GM18909 (cell line): ENCODE measurements around the gene CYP20A1.
"Not testable (repeated sequence)": the region's sequence is repeated elsewhere in the genome, so short reads cannot be mapped to it uniquely, and the experiment has no call there.

Experiments
- ATAC-seq: cut with Tn5 transposase; IDR thresholded peaks from one replicate; pipeline ENCODE4 v1.9.1; 2021; ENCODE audit warnings: mild to moderate bottlenecking; ENCODE audit not compliant: unreplicated experiment, poor library complexity

Gene CYP20A1

DNA sequence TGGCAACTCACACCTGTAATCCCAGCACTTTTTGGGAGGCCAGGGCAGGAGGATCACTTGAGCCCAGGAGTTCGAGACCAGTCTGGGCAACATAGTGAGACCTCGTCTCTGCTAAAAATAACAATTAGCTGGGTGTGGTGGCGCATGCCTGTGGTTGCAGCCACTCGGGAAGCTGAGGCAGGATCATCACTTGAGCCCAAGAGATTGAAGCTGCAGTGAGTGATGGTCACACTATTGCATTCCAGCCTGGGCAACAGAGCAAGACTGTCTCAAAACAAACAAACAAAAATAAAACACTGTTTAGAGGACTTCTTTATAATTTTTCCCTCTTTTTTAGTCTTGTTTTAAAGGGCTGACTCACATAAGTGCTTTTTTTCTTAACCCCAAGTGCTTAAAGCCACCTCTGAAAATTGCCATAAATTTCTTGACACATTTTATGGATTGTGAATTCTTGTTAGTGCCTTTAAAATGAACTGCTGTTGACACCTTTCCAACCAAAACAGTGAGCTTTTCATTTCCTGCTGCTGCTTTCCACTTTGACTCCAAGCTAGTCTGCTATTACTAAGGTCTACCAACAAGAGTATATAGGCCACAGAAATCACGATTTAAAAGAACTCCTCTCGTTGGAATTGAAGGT lies 41.7 kb downstream of the CYP20A1 start:
- no peak for ATAC-seq

GRCh38 chr2:203282101-203282500 lies 43.3 kb downstream of the CYP20A1 start:
- no peak for ATAC-seq

- ATAC-seq, result no peak
These were observed 47.7 kb downstream of the CYP20A1 start for GRCh38 chr2:203286532-203286931.

- ATAC-seq, result no peak
These were observed 62.8 kb downstream of the CYP20A1 start for GRCh38 chr2:203301667-203302066.

GRCh38 chr2:203302586-203302985 lies 63.8 kb downstream of the CYP20A1 start:
- not testable (repeated sequence) for ATAC-seq

GRCh38 chr2:203310688-203311436 lies 72.0 kb downstream of the CYP20A1 start:
- no peak for ATAC-seq

GRCh38 chr2:203326356-203326755 lies 87.5 kb downstream of the CYP20A1 start:
- ATAC-seq, result no peak

- ATAC-seq, result no peak
These were observed 88.7 kb downstream of the CYP20A1 start for GRCh38 chr2:203327582-203327900.

GRCh38 chr2:203327901-203328759 lies 89.3 kb downstream of the CYP20A1 start, which contains the start of gene ABI2:
ABI2 (plus strand) TSS chr2:203328394; CDS start chr2:203328515, 121 bp downstream.
- ATAC-seq, result peak; percentile 61

DNA sequence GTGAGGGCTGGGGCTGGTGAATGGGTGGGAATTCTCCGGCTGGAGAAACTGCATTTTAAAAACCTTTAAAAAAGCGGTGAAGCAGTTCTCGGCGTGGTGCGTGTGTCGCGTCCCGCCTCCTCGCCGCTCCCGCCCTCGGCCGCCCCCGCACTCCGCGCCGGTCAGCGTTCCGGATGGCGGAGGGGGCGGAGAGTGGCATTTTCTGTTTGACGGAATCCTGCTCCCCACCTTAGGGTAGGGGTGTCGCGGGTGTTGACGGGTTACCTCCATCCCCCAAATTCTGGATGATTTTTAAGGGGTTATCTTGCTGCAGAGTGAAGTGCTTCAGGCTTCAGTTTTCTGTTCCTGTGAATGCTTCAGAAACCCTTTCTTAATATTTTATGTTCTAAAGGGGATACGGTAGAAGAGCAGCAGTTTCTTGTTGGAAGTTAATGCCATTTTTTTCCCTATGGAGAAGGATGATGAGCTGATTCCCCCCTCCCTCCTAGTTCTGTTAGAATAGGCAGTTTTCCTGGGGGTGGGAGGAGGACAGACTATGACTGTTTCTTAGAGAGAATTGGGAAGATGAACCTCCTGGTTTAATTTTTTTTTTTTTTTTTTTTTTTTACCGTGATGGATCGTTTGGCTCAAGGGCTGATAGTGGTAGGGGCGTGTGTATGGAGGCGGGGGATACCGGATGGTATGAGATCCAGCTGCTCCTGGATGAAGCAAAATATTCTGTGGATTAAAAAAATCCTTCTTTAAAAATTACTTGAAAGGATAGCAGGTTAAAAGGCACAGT lies 90.1 kb downstream of the CYP20A1 start:
- peak; percentile 64 for ATAC-seq

DNA sequence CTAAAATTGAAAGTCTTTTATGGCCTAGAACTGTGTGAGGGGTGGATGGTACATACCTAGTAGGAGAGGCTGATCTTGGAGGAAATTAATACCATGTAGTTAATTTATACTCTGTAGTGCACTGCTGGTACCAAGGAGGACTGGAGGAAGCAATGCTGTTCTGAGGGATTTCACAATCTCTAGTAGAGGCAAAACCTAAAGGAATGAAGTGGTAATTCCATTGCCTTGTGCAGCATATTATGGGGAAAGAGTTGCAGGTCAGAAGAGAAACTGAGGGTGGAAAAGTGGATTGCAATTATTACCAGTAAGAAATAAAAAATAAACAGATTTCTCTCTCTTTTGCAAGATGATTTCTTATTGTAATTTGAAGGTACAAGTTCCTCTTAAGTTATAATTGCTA lies 91.6 kb downstream of the CYP20A1 start:
- no peak for ATAC-seq

- no peak for ATAC-seq
These were observed 99.5 kb downstream of the CYP20A1 start for GRCh38 chr2:203338322-203338721.

DNA sequence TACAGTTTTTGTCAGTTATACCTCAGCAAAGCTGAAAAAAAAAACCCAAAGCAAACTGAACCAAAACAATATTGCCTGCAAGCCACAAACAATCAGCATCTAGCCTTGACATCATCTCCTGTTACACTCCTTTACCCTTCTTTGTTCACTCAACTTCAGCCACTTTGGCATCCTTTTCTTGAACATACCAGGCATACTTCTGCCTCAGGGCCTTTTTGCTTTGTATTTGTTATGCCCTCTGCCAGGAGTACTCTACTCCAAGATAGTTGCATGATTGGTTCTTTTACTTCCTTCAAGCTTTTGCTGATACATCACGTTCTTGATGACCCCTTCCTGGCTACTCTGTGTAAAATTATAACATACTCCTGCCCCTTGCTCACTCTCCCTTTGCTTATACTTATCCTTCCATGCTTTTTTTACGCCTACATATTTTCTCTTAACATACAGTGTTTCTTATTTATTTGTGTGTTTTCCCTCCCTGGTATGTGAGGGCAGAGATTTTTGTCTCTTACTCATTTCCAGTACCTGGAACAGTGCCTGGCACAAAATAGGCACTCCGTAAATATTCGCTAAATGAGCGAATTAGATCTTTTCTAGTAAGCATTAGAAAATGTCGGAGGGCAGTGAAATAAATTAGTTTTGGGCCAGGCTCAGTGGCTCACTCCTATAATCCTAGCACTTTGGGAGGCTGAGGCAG lies 102.1 kb downstream of the CYP20A1 start:
- no peak for ATAC-seq

GRCh38 chr2:203341741-203342310 lies 103.0 kb downstream of the CYP20A1 start:
- no peak for ATAC-seq

DNA sequence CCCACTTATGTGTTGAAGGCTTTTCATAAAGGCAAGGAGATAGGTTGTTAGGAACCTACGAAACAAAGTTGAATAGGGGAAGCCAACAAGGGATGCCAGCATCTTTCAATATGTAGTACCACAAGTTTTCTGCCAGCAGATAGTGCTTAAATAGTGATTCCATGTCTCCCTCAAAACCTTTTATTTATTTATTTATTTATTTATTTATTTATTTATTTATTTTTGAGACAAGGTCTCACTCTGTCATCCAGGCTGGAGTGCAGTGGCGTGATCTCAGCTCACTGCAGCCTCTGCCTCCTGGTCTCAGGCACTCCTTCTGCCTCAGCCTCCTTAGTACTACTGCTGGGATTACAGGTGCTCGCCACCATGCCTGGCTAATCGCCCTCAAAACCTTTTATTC lies 103.6 kb downstream of the CYP20A1 start:
- ATAC-seq, result not testable (repeated sequence)

GRCh38 chr2:203344667-203345066 lies 105.8 kb downstream of the CYP20A1 start:
- no peak for ATAC-seq

- no peak for ATAC-seq
These were observed 107.8 kb downstream of the CYP20A1 start for GRCh38 chr2:203346612-203347011.

DNA sequence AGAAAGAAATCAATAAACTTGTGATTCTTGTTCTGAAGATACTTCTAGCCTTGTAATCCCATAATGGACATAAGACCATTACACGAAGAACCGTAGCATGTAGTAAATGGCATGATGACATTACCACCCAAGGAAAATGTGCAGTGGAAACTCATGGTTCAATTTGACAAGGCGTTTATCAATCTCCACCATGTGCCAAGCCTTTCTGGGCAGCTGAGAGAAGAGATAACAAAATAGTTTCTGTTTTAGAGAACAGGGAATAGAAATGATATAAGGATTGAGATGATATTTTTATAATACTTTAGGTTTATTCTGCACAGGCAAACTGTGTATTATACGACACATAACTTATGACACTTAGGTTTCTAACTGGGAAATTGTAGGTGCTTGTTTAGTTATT lies 108.6 kb downstream of the CYP20A1 start:
- no peak for ATAC-seq

DNA sequence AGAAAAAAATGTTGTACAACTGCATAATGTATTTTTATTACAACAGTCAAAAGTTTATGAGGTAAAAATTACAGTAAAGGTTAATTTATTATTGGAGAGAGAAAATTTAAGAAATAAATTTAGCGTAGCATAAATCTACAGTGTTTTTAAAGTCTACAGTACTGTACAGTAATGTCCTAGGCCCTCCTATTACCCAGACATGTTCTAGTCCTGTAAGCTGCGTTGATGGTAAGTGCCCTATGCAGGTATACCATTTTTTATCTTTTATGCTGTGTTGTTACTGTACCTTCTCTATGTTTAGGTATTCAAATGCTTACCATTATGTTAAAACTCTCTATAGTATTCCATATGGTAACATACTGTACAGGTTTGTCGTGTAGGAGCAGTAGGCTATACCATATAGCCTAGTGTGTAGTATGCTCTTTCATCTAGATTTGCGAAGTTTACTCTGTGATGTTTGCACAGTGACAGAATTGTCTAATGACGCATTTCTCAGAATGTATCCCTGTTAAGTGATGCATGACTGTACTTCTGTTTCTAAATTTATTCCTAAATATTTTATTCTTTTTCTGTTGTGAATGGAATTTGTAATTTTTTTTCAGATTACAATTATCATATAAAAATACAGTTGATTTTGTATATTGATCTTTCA lies 113.9 kb downstream of the CYP20A1 start:
- ATAC-seq, result no peak
